GM23338 (cell line): ENCODE results near the gene MPZL1. TPM values are rescaled to one million over a fixed set of nuclear protein-coding genes. Genes with fewer than 3 reads are reported as not detected.

Experiments
- ATAC-seq: fragments of 200-7000 bp; cut with Tn5 transposase; 3 replicates; pipeline ENCODE4 v1.9.1; 2020
- DNase-seq: peaks from one replicate; pipeline ENCODE4 v3.0.0-alpha.2; 2015; ENCODE audit warnings: low spot score
- H2AFZ ChIP-seq: fragments of 200-600 bp; sonication (generic); 2 replicates; pipeline ENCODE4 v1.8.0; 2016; ENCODE audit warnings: antibody characterized with exemption, mild to moderate bottlenecking, moderate library complexity
- H3F3A ChIP-seq: fragments of 200-600 bp; sonication (generic); replicated peaks from 2 replicates; pipeline ENCODE4 v1.8.0; 2017; ENCODE audit warnings: antibody characterized with exemption, mixed run types, low read depth
- H3K27ac ChIP-seq: fragments of 200-600 bp; sonication (generic); 2 replicates; pipeline ENCODE4 v1.6.1; 2016; ENCODE audit warnings: low read depth
- H3K27me3 ChIP-seq: fragments of 200-600 bp; sonication (generic); 2 replicates; pipeline ENCODE4 v1.8.0; 2016; ENCODE audit warnings: mild to moderate bottlenecking, mixed run types, moderate library complexity; ENCODE audit not compliant: insufficient read depth
- H3K36me3 ChIP-seq: fragments of 200-600 bp; sonication (generic); 2 replicates; pipeline ENCODE4 v1.8.0; 2016; ENCODE audit warnings: mild to moderate bottlenecking; ENCODE audit not compliant: insufficient read depth
- H3K4me1 ChIP-seq: fragments of 200-600 bp; sonication (generic); 2 replicates; pipeline ENCODE4 v1.8.0; 2016; ENCODE audit warnings: mild to moderate bottlenecking, moderate library complexity; ENCODE audit not compliant: insufficient read depth
- H3K4me2 ChIP-seq: fragments of 200-600 bp; sonication (generic); 2 replicates; pipeline ENCODE4 v1.7.1; 2017; ENCODE audit warnings: mixed run types
- H3K4me3 ChIP-seq: fragments of 200-600 bp; sonication (generic); 2 replicates; pipeline ENCODE4 v1.6.1; 2016; ENCODE audit warnings: mixed run types
- H3K79me2 ChIP-seq: fragments of 200-600 bp; sonication (generic); replicated peaks from 2 replicates; pipeline ENCODE4 v1.8.0; 2017; ENCODE audit warnings: mild to moderate bottlenecking; ENCODE audit not compliant: insufficient read depth
- H3K9me2 ChIP-seq: fragments of 200-600 bp; sonication (generic); 2 replicates; pipeline ENCODE4 v1.8.0; 2017; ENCODE audit not compliant: insufficient read depth
- H4K20me1 ChIP-seq: fragments of 200-600 bp; sonication (generic); replicated peaks from 2 replicates; pipeline ENCODE4 v1.8.0; 2017; ENCODE audit warnings: mild to moderate bottlenecking; ENCODE audit not compliant: insufficient read depth
- H3K27ac Mint-ChIP-seq: 2 replicates; pipeline ENCODE4 v1.8.0; 2020; ENCODE audit warnings: inconsistent platforms, mild to moderate bottlenecking, moderate library complexity, mixed read lengths
- H3K27me3 Mint-ChIP-seq: 3 replicates; pipeline ENCODE4 v1.8.0; 2022; ENCODE audit warnings: low read depth, mild to moderate bottlenecking, moderate library complexity, mixed read lengths, inconsistent platforms; ENCODE audit not compliant: insufficient read depth, poor library complexity
- H3K36me3 Mint-ChIP-seq: 3 replicates; pipeline ENCODE4 v1.8.0; 2021; ENCODE audit warnings: low read depth, mild to moderate bottlenecking, inconsistent platforms, moderate library complexity, mixed read lengths
- H3K4me1 Mint-ChIP-seq: 3 replicates; pipeline ENCODE4 v1.8.0; 2020; ENCODE audit warnings: mild to moderate bottlenecking, inconsistent platforms, mixed read lengths
- H3K4me3 Mint-ChIP-seq: 3 replicates; pipeline ENCODE4 v1.8.0; 2021; ENCODE audit warnings: moderate library complexity, mild to moderate bottlenecking, inconsistent platforms, mixed read lengths
- H3K9me3 Mint-ChIP-seq: 3 replicates; pipeline ENCODE4 v1.8.0; 2020; ENCODE audit warnings: moderate library complexity, mild to moderate bottlenecking, inconsistent platforms, mixed read lengths
- CREB1 ChIP-seq: fragments of 250-450 bp; sonication (Bioruptor Pico); IDR thresholded peaks from 2 replicates; pipeline ENCODE4 v1.5.0; 2020; ENCODE audit warnings: low read depth, mild to moderate bottlenecking, moderate library complexity
- JUNB ChIP-seq: IDR thresholded peaks from one replicate; pipeline ENCODE4 v1.6.1; 2016; ENCODE audit warnings: antibody characterized with exemption; ENCODE audit not compliant: unreplicated experiment
- NANOG ChIP-seq: IDR thresholded peaks from 2 replicates; pipeline ENCODE4 v1.6.1; 2016; ENCODE audit warnings: antibody characterized with exemption, borderline replicate concordance
- POLR2AphosphoS5 ChIP-seq: IDR thresholded peaks from 2 replicates; pipeline ENCODE4 v1.6.1; 2016; ENCODE audit warnings: antibody characterized with exemption, low read depth
- REST ChIP-seq: IDR thresholded peaks from one replicate; pipeline ENCODE4 v1.6.1; 2018; ENCODE audit warnings: antibody characterized with exemption; ENCODE audit not compliant: unreplicated experiment
- STAT1 ChIP-seq: IDR thresholded peaks from one replicate; pipeline ENCODE4 v1.6.1; 2016; ENCODE audit warnings: antibody characterized with exemption; ENCODE audit not compliant: unreplicated experiment
- ZNF462 ChIP-seq: fragments of 250-450 bp; sonication (Bioruptor Pico); IDR thresholded peaks from 2 replicates; pipeline ENCODE4 v1.5.0; 2020; ENCODE audit warnings: mild to moderate bottlenecking, moderate library complexity
- polyA plus RNA-seq: library from polyadenylated mRNA; unstranded; fragments of >200 nt; fragmentation: Nextera tagmentation; extraction: Ambion mirVana; gene quantifications from 2 replicates; pipeline ENCODE4 v1.2.1, GENCODE V29; 2016
- total RNA-seq: library from RNA; depleted of rRNA; stranded (reverse); fragments of >200 nt; shearing (Covaris generic); gene quantifications from 2 replicates; pipeline ENCODE4 v1.2.3, GENCODE V29; 2014

MPZL1 gene
- total and polyA plus RNA-seq, 2 experiments from 2014 or later = 35.1 to 85.1 TPM

GRCh38 chr1:167820684-167821355 is 99.0 kb downstream of the MPZL1 start:
- H3K27me3 Mint-ChIP-seq = peaks cover 6% of the 10 kb centered on the region
- no peak overlapping the region for H3K4me3 Mint-ChIP-seq
- Histone ChIP-seq H3K27ac (no peak overlapping the region; the same call in 1 of the 2 replicates), H3F3A (no peaks in the 10 kb centered on the region), H3K4me2 (peak overlapping the region; percentile 61), H3K9me2 (no peaks in the 10 kb centered on the region), H3K27me3 (no peaks in the 10 kb centered on the region), H3K79me2 (no peaks in the 10 kb centered on the region), H2AFZ (0 out of 2 replicates have a peak overlapping the region, but pooled peaks have one; percentile 5), H3K4me3 (peak overlapping the region; percentile 38), H4K20me1 (no peaks in the 10 kb centered on the region), H3K36me3 (no peaks in the 10 kb centered on the region), H3K4me1 (peaks cover 22% of the 10 kb centered on the region)
- peak; percentile 41 for DNase-seq
- H3K36me3 Mint-ChIP-seq = peaks cover 4% of the 10 kb centered on the region; the same call in 1 of the 3 replicates
- peaks cover 24% of the 10 kb centered on the region for H3K4me1 Mint-ChIP-seq
- no peak overlapping the region for H3K27ac Mint-ChIP-seq
- peak; percentile 56 for ATAC-seq
- TF ChIP-seq NANOG (no peak), ZNF462 (CRISPR knock-in tag) (no peak), STAT1 (no peak)
- H3K9me3 Mint-ChIP-seq = peaks cover 5% of the 10 kb centered on the region; the same call in 1 of the 3 replicates

DNA sequence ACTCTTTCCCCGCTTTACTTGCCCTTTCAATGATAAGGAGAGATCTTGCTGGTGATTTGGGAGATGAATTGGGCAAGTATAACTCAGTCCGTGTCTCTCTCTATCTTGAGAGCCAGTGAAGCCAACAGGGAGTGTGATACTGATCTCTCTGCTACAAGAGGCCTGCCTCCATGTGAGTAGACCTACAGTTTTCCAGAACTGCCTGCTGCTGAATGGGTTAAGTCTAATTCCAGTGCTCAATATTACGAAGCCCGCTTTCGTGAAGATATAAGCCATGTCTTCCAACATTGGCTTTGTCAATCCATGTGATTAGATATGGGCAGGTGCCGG is 99.5 kb downstream of the MPZL1 start:
- Histone ChIP-seq H3K4me3 (no peak overlapping the region), H3K4me2 (peak overlapping the region; percentile 61; the same call in 1 of the 2 replicates), H3K27ac (no peak overlapping the region; the same call in 1 of the 2 replicates), H3K4me1 (peaks cover 22% of the 10 kb centered on the region), H3K9me2 (no peaks in the 10 kb centered on the region), H3K36me3 (no peaks in the 10 kb centered on the region), H2AFZ (0 out of 2 replicates have a peak overlapping the region, but pooled peaks have one; percentile 5), H3F3A (no peaks in the 10 kb centered on the region), H3K27me3 (no peaks in the 10 kb centered on the region), H3K79me2 (no peaks in the 10 kb centered on the region), H4K20me1 (no peaks in the 10 kb centered on the region)
- H3K9me3 Mint-ChIP-seq = 0 out of 3 replicates have a peak, but pooled peaks cover 4% of the 10 kb centered on the region
- H3K27ac Mint-ChIP-seq = no peak overlapping the region
- H3K4me1 Mint-ChIP-seq = peaks cover 24% of the 10 kb centered on the region
- peaks cover 6% of the 10 kb centered on the region for H3K27me3 Mint-ChIP-seq
- no peak overlapping the region for H3K4me3 Mint-ChIP-seq
- no peak for DNase-seq
- peaks cover 4% of the 10 kb centered on the region; the same call in 1 of the 3 replicates for H3K36me3 Mint-ChIP-seq
- no peak for ATAC-seq
- TF ChIP-seq NANOG = no peak
- TF ChIP-seq STAT1 = no peak
- no peak for TF ChIP-seq JUNB
- no peak for TF ChIP-seq REST
- TF ChIP-seq CREB1 (CRISPR knock-in tag) = no peak
- TF ChIP-seq POLR2AphosphoS5 = no peak
